SK-N-SH (cell line): ENCODE results near the gene FSTL5. TPM values are rescaled to one million over a fixed set of nuclear protein-coding genes. Genes with fewer than 3 reads are reported as not detected.
A peak's percentile ranks its signal among the peaks of the same experiment; 100 is the strongest.

Experiments
- CTCF ChIA-PET: fragments of 300-600, 350-600 bp; formaldehyde crosslinking; extraction: SDS; loops from one replicate; lab custom pipeline; 2021; lab: Yijun Ruan, JAX
- POLR2A ChIA-PET: fragments of 350-600 bp; sonication (Branson Sonifier 250); formaldehyde crosslinking; extraction: SDS; loops from one replicate; lab custom pipeline; 2020; ENCODE audit warnings: antibody characterized with exemption, inconsistent platforms; lab: Yijun Ruan, JAX
- DNase-seq: peaks from one replicate; pipeline ENCODE4 v3.0.0; 2012
- H2AFZ ChIP-seq: fragments of 200-600 bp; sonication (generic); 2 replicates; pipeline ENCODE4 v1.8.1; 2016; ENCODE audit warnings: antibody characterized with exemption, mild to moderate bottlenecking, low read depth
- H3F3A ChIP-seq: fragments of 200-600 bp; sonication (generic); replicated peaks from 2 replicates; pipeline ENCODE3; 2016; ENCODE audit warnings: antibody characterized with exemption, mild to moderate bottlenecking; ENCODE audit not compliant: insufficient read depth
- H3K27ac ChIP-seq, 2 experiments: fragments of 200-500 bp in 1 of 2; fragments of 200-600 bp in 1 of 2; sonication (Bioruptor generic) in 1 of 2; sonication (generic), shearing (Covaris generic) in 1 of 2; 2 replicates each; pipeline versions ENCODE4 v1.5.1 to v1.6.1; 2014 to 2016; ENCODE audit warnings: low read depth in 2 of 2, inconsistent platforms in 1 of 2, low read length in 1 of 2, mild to moderate bottlenecking in 1 of 2, mixed read lengths in 1 of 2
- H3K27me3 ChIP-seq: fragments of 200-600 bp; sonication (generic), shearing (Covaris generic); 2 replicates; pipeline ENCODE4 v1.6.1; 2016; ENCODE audit warnings: mixed run types; ENCODE audit not compliant: insufficient read depth
- H3K36me3 ChIP-seq, 2 experiments: fragments of 200-500 bp in 1 of 2; fragments of 200-600 bp in 1 of 2; sonication (Bioruptor generic) in 1 of 2; sonication (generic) in 1 of 2; replicated peaks in 1 of 2; 2 replicates each; pipeline versions ENCODE3 to v1.5.1; 2014 to 2016; ENCODE audit warnings: low read length in 1 of 2, mild to moderate bottlenecking in 1 of 2; ENCODE audit not compliant: insufficient read depth in 2 of 2, control insufficient read depth in 1 of 2
- H3K4me1 ChIP-seq, 2 experiments: fragments of 200-500 bp in 1 of 2; fragments of 200-600 bp in 1 of 2; sonication (Bioruptor generic) in 1 of 2; sonication (generic), shearing (Covaris generic) in 1 of 2; 2 replicates each; pipeline versions ENCODE4 v1.5.1 to v1.6.1; 2014 to 2016; ENCODE audit warnings: low read depth in 1 of 2, low read length in 1 of 2, mixed run types in 1 of 2; ENCODE audit not compliant: insufficient read depth in 2 of 2, control insufficient read depth in 1 of 2
- H3K4me2 ChIP-seq: fragments of 200-600 bp; sonication (generic), shearing (Covaris generic); 2 replicates; pipeline ENCODE4 v1.6.1; 2017; ENCODE audit warnings: mixed run types
- H3K4me3 ChIP-seq, 2 experiments: fragments of 200-500 bp in 1 of 2; fragments of 200-600 bp in 1 of 2; sonication (Bioruptor generic) in 1 of 2; sonication (generic), shearing (Covaris generic) in 1 of 2; 2 replicates each; pipeline versions ENCODE4 v1.5.1 to v1.8.1; 2014 to 2016; ENCODE audit warnings: low read depth in 2 of 2, inconsistent platforms in 1 of 2, low read length in 1 of 2, mild to moderate bottlenecking in 1 of 2, mixed read lengths in 1 of 2, moderate library complexity in 1 of 2
- H3K79me2 ChIP-seq: fragments of 200-600 bp; sonication (generic); 2 replicates; pipeline ENCODE4 v1.8.1; 2017; ENCODE audit warnings: mild to moderate bottlenecking; ENCODE audit not compliant: insufficient read depth
- H3K9ac ChIP-seq: fragments of 200-600 bp; sonication (generic); 2 replicates; pipeline ENCODE4 v1.6.1; 2017; ENCODE audit warnings: mixed run types
- H3K9me2 ChIP-seq: fragments of 200-600 bp; sonication (generic); 2 replicates; pipeline ENCODE4 v1.6.1; 2017; ENCODE audit warnings: mixed run types
- H3K9me3 ChIP-seq: fragments of 200-600 bp; sonication (generic); 2 replicates; pipeline ENCODE4 v1.6.1; 2017; ENCODE audit warnings: mixed run types, mild to moderate bottlenecking, moderate library complexity
- H4K20me1 ChIP-seq: fragments of 200-600 bp; sonication (generic); 2 replicates; pipeline ENCODE4 v1.6.1; 2017; ENCODE audit warnings: mild to moderate bottlenecking, mixed run types; ENCODE audit not compliant: insufficient read depth
- CHD2 ChIP-seq: fragments of 150-350 bp; IDR thresholded peaks from 2 replicates; pipeline ENCODE4 v1.6.1; 2018; ENCODE audit warnings: low read length; ENCODE audit not compliant: partially characterized antibody
- EP300 ChIP-seq, 2 experiments: IDR thresholded peaks; 2 replicates each; pipeline versions ENCODE4 v1.4.0 to v1.6.1; 2012; ENCODE audit warnings: borderline replicate concordance in 1 of 2, low read depth in 1 of 2, low read length in 1 of 2
- FOSL2 ChIP-seq: IDR thresholded peaks from 2 replicates; pipeline ENCODE4 v1.4.0; 2012; ENCODE audit warnings: low read depth, mild to moderate bottlenecking, moderate library complexity, borderline replicate concordance
- FOXJ3 ChIP-seq: sonication (generic); formaldehyde crosslinking; IDR thresholded peaks from 2 replicates; pipeline ENCODE4 v1.5.1; 2020; ENCODE audit warnings: mild to moderate bottlenecking, missing genetic modification reagents
- FOXM1 ChIP-seq: IDR thresholded peaks from 2 replicates; pipeline ENCODE4 v1.4.0; 2012; ENCODE audit warnings: low read depth, mild to moderate bottlenecking
- GABPA ChIP-seq: IDR thresholded peaks from 2 replicates; pipeline ENCODE4 v1.4.0; 2012; ENCODE audit warnings: low read depth, mild to moderate bottlenecking
- GATA2 ChIP-seq: sonication (generic); formaldehyde crosslinking; IDR thresholded peaks from 2 replicates; pipeline ENCODE4 v1.5.0; 2020; ENCODE audit warnings: mild to moderate bottlenecking, missing genetic modification reagents
- MEF2A ChIP-seq: IDR thresholded peaks from 2 replicates; pipeline ENCODE4 v1.4.0; 2012; ENCODE audit warnings: low read depth, borderline replicate concordance
- NFIC ChIP-seq: IDR thresholded peaks from 2 replicates; pipeline ENCODE4 v1.4.0; 2012; ENCODE audit warnings: borderline replicate concordance
- POLR2AphosphoS5 ChIP-seq: IDR thresholded peaks from 2 replicates; pipeline ENCODE4 v1.6.1; 2012; ENCODE audit warnings: low read depth, low read length
- RCOR1 ChIP-seq: fragments of 150-350 bp; IDR thresholded peaks from 2 replicates; pipeline ENCODE4 v1.6.1; 2017; ENCODE audit warnings: antibody characterized with exemption, low read length
- RXRA ChIP-seq: IDR thresholded peaks from 2 replicates; pipeline ENCODE4 v1.4.0; 2012; ENCODE audit warnings: low read depth, mild to moderate bottlenecking, borderline replicate concordance
- SMC3 ChIP-seq: IDR thresholded peaks from 2 replicates; pipeline ENCODE4 v1.6.1; 2012; ENCODE audit warnings: low read depth, low read length, improper control_type of control experiment
- TAF1 ChIP-seq: IDR thresholded peaks from 2 replicates; pipeline ENCODE4 v1.6.1; 2012; ENCODE audit warnings: low read depth, mild to moderate bottlenecking, low read length, moderate library complexity, borderline replicate concordance
- TCF12 ChIP-seq: IDR thresholded peaks from 2 replicates; pipeline ENCODE4 v1.4.0; 2012
- WGBS: methylation state at CpG from one replicate; pipeline ENCODE4 v1.1.6; 2017; ENCODE audit warnings: low lambda C conversion rate; 5-methylcytosine and 5-hydroxymethylcytosine counted together
- polyA plus RNA-seq, 3 experiments: library from polyadenylated mRNA; depleted of rRNA; stranded (reverse); fragments of >200 nt; gene quantifications; 2 replicates each; pipeline ENCODE4 v1.2.3, GENCODE V29; 2012
- TF ChIP-seq, protein P1 (sequence below): IDR thresholded peaks from 2 replicates; pipeline ENCODE4 v1.4.0; 2012; ENCODE audit warnings: low read depth, borderline replicate concordance
- TF ChIP-seq, protein P2 (sequence below): fragments of 150-350 bp; IDR thresholded peaks from 2 replicates; pipeline ENCODE4 v1.6.1; 2016; ENCODE audit warnings: mild to moderate bottlenecking, low read depth, low read length
- TF ChIP-seq, protein P3 (sequence below): fragments of 150-350 bp; IDR thresholded peaks from 2 replicates; pipeline ENCODE4 v1.6.1; 2017; ENCODE audit warnings: antibody characterized with exemption, low read length, low read depth, borderline replicate concordance

Gene FSTL5
- polyA plus RNA-seq, 1 of the 3 experiments (the other 2 are of a cell fraction), result 0.07 TPM

DNA sequence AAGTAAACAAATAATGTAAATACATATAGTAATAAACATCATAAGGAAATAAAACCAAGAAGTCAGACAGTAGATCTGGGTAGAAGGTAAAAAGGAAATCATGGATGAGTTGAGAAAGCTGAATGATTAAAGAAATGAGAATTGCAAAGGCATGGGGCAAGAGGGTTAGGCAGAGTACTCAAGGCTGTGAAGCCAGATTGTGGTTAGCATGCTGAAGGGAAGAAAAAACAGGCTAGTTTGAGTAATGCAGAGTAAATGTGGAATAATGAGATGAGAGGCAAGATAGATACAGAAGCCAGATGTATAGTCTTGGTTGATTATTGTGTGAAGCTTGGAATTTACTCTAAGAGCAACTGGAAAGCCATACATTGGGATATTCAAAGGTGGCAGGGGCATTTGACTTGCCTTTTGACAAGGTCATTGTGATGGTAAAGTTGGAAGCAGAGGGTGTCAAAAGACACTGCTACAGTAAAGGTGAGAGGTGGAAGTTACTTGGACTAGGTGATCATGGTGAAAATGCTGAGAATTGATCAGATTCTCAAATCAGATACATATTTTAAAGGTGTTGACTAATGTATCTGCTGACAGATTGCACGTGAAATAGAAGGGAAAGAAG, 307.0 kb downstream of the FSTL5 start:
- DNase-seq, result peak; percentile 29
- CTCF ChIA-PET, result no interaction called here
- TF ChIP-seq POLR2AphosphoS5 (no peak), TCF12 (peak; percentile 18; the same call in 1 of the 2 replicates), RXRA (no peak), SMC3 (no peak), GATA2 (CRISPR knock-in tag) (peak; percentile 38)
- TF ChIP-seq, protein P1, sequence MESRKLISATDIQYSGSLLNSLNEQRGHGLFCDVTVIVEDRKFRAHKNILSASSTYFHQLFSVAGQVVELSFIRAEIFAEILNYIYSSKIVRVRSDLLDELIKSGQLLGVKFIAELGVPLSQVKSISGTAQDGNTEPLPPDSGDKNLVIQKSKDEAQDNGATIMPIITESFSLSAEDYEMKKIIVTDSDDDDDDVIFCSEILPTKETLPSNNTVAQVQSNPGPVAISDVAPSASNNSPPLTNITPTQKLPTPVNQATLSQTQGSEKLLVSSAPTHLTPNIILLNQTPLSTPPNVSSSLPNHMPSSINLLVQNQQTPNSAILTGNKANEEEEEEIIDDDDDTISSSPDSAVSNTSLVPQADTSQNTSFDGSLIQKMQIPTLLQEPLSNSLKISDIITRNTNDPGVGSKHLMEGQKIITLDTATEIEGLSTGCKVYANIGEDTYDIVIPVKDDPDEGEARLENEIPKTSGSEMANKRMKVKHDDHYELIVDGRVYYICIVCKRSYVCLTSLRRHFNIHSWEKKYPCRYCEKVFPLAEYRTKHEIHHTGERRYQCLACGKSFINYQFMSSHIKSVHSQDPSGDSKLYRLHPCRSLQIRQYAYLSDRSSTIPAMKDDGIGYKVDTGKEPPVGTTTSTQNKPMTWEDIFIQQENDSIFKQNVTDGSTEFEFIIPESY, result no peak

DNA sequence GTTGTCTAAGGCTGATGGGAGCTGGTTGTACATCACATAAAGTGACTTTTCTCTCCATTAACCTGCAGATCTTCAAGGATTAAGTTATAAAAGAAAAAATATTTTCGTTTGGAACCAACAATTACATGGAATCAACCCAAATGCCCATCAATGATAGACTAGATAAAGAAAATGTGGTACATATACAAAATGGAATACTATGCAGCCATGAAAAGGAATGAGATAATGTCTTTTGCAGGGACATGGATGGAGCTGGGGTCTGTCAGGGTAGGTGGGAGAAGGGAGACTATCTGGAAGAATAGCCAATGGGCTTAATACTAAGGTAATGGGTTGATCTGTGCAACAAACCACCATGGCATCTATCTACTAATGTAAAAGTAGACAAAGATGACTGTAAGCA, 313.2 kb downstream of the FSTL5 start:
- no peaks in the 10 kb centered on the region for H3K27me3 ChIP-seq
- H3K9ac ChIP-seq, result no peak overlapping the region
- H3K4me2 ChIP-seq, result no peak overlapping the region
- H2AFZ ChIP-seq, result no peak overlapping the region
- H3K4me3 ChIP-seq, result no peak overlapping the region
- no peak for DNase-seq
- H3K27ac ChIP-seq, result no peak overlapping the region
- no peaks in the 10 kb centered on the region for H3K79me2 ChIP-seq
- H3F3A ChIP-seq, result no peaks in the 10 kb centered on the region
- H3K36me3 ChIP-seq, result no peaks in the 10 kb centered on the region
- TF ChIP-seq FOSL2, result no peak
- TF ChIP-seq, protein P2, sequence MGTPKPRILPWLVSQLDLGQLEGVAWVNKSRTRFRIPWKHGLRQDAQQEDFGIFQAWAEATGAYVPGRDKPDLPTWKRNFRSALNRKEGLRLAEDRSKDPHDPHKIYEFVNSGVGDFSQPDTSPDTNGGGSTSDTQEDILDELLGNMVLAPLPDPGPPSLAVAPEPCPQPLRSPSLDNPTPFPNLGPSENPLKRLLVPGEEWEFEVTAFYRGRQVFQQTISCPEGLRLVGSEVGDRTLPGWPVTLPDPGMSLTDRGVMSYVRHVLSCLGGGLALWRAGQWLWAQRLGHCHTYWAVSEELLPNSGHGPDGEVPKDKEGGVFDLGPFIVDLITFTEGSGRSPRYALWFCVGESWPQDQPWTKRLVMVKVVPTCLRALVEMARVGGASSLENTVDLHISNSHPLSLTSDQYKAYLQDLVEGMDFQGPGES, result no peak
- TF ChIP-seq NFIC, result no peak
- TF ChIP-seq TAF1, result no peak
- TF ChIP-seq CHD2, result no peak
- TF ChIP-seq EP300 (IDR thresholded peaks at IDR 0.05; ENCODE audit: borderline replicate concordance in 1 of 2, low read depth in 1 of 2, low read length in 1 of 2), result no peak
- TF ChIP-seq RCOR1, result no peak
- TF ChIP-seq FOXJ3 (CRISPR knock-in tag), result no peak
- TF ChIP-seq, protein P3, sequence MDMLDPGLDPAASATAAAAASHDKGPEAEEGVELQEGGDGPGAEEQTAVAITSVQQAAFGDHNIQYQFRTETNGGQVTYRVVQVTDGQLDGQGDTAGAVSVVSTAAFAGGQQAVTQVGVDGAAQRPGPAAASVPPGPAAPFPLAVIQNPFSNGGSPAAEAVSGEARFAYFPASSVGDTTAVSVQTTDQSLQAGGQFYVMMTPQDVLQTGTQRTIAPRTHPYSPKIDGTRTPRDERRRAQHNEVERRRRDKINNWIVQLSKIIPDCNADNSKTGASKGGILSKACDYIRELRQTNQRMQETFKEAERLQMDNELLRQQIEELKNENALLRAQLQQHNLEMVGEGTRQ, result no peak
- no peak for TF ChIP-seq GABPA
- TF ChIP-seq MEF2A, result no peak
- TF ChIP-seq RXRA, result no peak
- TF ChIP-seq, protein P1, result no peak
- no peak for TF ChIP-seq FOXM1
- WGBS, result 3% methylated on average over 1 of the region's 1 CpG
- CTCF ChIA-PET, result no interaction called here
- no peaks in the 10 kb centered on the region; the same call in 1 of the 2 replicates for H3K9me2 ChIP-seq
- H4K20me1 ChIP-seq, result no peaks in the 10 kb centered on the region
- no peaks in the 10 kb centered on the region for H3K4me1 ChIP-seq
- POLR2A ChIA-PET, result no interaction called here
- H3K9me3 ChIP-seq, result no peaks in the 10 kb centered on the region

More for the DNA sequence above, 307.0 kb downstream of the FSTL5 start:
- H3K27ac ChIP-seq, result no peak overlapping the region
- H3K36me3 ChIP-seq, result no peaks in the 10 kb centered on the region
- no peaks in the 10 kb centered on the region for H3F3A ChIP-seq
- no peak overlapping the region for H2AFZ ChIP-seq
- H3K27me3 ChIP-seq, result no peaks in the 10 kb centered on the region
- H4K20me1 ChIP-seq, result no peaks in the 10 kb centered on the region
- no peaks in the 10 kb centered on the region for H3K9me3 ChIP-seq
- 74% methylated on average over 1 of the region's 1 CpG for WGBS
- POLR2A ChIA-PET, result no interaction called here
- no peak overlapping the region for H3K4me2 ChIP-seq
- no peak overlapping the region for H3K9ac ChIP-seq
- H3K4me3 ChIP-seq, result no peak overlapping the region
- no peaks in the 10 kb centered on the region for H3K9me2 ChIP-seq
- H3K4me1 ChIP-seq, result no peaks in the 10 kb centered on the region; a peak in 1 of 4 replicates
- no peaks in the 10 kb centered on the region for H3K79me2 ChIP-seq
